Coronary artery (tissue), 2 donors: ENCODE data around the gene OXLD1.
A peak's percentile ranks its signal among the peaks of the same experiment; 100 is the strongest.

Experiments used
- DNase-seq: peaks from one replicate; pipeline ENCODE4 v3.0.0-alpha.2; 2017; ENCODE audit warnings: low spot score
- H3K27ac ChIP-seq, 2 donors: fragments of 200-600 bp; sonication (generic); one replicate each; pipeline ENCODE4 v1.5.1; 2016 to 2019
- H3K4me3 ChIP-seq: fragments of 200-600 bp; sonication (generic); 2 replicates; pipeline ENCODE4 v1.5.1; 2016; ENCODE audit warnings: mild to moderate bottlenecking, moderate library complexity
- TF ChIP-seq, protein P1 (sequence below): fragments of 200-600 bp; sonication (generic); IDR thresholded peaks from one replicate; pipeline ENCODE4 v1.5.1; 2019; ENCODE audit warnings: antibody characterized with exemption

OXLD1 gene

DNA sequence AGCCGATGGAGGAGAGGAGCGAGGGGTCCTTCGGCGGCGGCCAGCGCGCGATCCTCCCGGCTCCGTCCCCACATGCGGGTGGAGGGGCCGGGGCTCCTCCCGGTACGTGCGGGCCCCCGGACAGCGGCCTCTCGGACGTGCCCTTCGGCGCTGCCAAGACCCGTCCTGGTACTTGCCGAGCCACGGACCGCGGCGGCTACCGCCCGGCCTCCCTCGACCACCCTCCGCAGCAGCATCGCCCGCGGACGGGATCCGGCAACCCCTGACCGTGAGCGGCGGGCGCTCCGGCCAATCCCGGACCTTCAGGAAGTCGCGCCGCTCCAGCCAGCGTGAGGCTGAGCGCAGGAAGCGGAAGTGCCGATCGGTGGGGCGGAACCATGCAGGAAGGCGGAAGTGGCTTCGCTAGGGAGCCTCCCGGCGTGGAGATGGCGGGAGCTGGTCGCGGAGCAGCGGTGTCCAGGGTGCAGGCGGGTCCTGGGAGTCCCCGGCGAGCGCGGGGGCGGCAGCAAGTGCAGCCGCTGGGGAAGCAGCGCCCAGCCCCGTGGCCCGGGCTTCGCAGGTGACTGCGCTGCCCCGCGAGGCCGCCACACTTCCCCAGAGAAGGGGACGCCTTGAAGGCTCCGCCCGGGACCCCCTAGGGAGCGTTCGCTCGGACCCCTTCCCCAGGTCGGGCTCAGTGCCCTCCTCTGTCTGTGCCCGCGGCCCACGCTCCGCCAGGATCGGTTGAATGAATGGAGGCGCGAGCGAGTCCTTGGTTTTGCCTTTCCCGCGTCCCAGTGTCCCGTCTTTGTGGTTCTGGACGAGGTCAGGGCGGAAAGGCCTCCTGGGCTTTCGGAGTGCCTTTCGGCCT is at the start of gene OXLD1, which contains the start of gene CCDC137:
OXLD1 (minus strand) TSS at position 264 of the 850 bp plus-strand sequence; CDS start at position 236, 28 bp downstream.
CCDC137 (plus strand) TSS at position 396 of the 850 bp plus-strand sequence; CDS start at position 426, 30 bp downstream.
- DNase-seq = peak; percentile 95
- Histone ChIP-seq H3K4me3 (peak within 1 kb of the TSS; percentile 87), H3K27ac (peak within 1 kb of the TSS; percentile 61 to 84)
- TF ChIP-seq, protein P1, sequence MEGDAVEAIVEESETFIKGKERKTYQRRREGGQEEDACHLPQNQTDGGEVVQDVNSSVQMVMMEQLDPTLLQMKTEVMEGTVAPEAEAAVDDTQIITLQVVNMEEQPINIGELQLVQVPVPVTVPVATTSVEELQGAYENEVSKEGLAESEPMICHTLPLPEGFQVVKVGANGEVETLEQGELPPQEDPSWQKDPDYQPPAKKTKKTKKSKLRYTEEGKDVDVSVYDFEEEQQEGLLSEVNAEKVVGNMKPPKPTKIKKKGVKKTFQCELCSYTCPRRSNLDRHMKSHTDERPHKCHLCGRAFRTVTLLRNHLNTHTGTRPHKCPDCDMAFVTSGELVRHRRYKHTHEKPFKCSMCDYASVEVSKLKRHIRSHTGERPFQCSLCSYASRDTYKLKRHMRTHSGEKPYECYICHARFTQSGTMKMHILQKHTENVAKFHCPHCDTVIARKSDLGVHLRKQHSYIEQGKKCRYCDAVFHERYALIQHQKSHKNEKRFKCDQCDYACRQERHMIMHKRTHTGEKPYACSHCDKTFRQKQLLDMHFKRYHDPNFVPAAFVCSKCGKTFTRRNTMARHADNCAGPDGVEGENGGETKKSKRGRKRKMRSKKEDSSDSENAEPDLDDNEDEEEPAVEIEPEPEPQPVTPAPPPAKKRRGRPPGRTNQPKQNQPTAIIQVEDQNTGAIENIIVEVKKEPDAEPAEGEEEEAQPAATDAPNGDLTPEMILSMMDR = no peak

DNA sequence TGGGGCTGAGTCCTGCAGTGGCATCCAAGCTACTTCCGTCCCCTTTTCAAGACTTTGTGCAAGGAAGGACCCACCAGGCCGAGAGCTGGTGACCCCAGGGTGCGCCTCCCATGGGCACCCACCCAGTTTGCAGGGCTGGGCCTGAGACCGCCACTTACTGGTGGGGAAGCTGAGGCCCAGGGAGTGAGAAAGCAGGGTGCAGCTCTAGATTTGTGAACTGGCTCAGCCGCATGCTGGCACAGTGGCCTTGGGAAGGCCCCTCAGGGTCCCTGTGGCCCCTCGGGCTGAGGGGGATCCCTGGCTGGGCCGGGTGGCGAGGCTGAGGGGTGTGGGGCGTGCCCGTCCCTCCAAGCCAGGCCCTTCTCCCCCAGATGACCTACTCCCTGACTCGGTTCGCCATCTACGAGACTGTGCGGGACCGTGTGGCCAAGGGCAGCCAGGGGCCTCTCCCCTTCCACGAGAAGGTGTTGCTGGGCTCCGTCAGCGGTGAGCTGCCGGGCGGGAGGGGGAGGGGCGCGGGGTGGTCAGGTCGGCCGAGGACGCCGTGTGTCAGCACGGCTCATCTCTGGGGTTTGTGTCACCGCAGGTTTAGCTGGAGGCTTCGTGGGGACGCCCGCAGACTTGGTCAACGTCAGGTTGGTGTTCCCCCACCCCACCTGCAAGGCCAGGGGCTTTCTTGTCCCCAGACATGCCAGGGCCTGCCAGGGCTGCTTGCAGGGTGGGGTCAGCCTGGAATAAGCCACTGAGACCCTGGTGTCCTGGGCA is 48.9 kb upstream of the OXLD1 start:
- Histone ChIP-seq H3K27ac (no peak overlapping the region), H3K4me3 (no peak overlapping the region)
- TF ChIP-seq, protein P1 = no peak
- no peak for DNase-seq

DNA sequence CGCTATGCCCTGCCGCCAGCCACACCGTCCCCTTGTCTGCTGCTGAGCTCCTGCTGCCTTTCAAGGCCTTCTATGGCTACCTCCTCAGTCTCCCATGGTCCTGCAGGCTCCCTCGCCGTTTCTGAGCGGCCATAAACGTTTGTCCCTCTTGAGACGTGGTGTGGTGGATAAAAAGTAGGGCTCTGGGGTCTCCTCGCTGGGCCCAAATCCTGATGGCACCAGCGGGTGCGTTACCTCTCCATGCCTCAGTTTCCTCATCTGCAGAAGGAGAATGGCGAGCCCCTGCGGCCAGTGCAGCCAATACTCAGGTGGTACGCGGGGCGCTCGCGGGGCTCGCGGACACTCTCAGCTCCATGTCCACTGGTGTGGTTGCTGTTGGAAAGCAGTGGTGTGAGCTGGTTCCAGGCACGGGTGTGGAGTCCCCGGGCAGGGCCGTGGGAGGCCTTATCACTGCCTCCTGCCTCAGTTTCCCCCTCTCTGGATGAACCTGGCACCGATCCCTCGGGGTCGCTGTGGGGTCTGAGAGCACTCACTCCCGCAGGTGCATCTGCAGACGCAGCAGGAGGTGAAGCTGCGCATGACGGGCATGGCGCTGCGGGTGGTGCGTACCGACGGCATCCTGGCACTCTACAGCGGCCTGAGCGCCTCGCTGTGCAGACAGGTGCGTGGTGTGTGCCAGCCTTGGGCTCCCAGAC is 48.2 kb upstream of the OXLD1 start:
- no peak overlapping the region for H3K27ac ChIP-seq
- no peak for DNase-seq
- TF ChIP-seq, protein P1 = no peak
- no peak overlapping the region for H3K4me3 ChIP-seq

DNA sequence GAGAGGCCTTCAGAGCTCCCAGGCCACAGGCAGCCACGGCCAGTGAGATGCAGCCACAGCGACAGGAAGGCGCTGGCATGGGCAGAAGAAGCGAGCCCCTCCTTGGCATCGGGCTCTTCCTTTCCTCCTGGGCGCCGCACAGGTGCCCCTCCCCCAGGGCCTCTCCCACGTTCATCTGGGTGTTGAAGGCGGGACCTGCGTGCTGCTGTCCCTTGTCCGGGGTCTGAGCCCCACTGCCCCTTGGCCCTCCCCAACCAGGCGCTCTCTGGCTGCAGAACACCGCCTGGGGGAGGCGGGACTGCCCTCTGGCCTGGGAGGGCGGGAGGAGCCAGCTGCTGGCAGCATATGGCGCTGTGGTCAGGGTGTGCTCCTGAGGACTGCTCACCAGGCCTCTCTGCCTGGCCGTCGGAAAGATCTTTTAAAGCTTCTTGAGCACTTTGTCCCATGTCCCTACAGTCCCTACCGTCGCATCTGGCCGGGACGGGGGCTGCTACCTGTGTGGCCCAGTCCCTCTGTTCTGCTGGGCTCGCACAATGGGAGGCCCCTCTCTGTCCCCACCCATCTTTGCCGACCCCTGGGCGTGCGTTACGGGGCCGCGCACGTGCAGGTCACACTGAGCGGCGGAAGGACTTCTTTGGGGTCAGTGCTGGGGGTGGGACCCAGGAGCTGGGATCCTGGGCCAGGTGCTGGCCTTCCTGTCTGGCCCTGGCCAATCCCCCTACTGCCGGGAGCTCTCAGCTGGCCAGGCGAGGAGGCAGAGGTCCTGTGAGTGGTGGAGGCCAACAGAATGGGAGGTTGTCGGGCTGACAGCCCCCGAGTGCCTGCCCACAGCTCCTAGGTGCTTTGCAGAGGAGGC is 47.4 kb upstream of the OXLD1 start:
- Histone ChIP-seq H3K4me3 (peak overlapping the region; percentile 0), H3K27ac (no peak overlapping the region)
- no peak for DNase-seq
- TF ChIP-seq, protein P1 = no peak

DNA sequence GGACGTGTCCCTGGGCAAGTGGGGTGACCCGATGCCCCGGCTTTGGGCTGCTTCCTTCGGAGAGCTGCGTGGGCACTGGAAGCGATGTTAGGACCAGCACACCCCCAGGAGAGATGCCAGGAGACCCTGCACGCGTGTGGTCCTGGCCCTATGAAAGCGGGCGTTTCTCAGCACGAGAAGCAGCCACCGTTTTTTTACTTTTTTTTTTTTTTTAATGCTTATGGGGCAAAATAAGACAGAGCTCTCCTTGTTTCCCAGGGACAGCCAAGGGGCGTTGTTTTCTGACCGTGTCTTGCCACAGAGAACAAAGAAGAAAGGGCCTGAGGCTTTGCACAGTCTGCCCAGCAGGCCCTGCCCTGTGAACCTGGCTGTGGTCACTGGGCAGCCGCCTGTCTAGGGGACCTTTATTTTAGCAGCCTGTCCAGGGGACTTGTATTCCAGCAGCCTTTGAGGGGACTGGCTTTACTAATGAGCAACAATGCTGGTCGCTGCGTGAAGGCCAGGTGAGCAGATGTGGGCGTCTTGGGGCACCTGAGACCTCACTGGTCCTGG is 46.7 kb upstream of the OXLD1 start:
- Histone ChIP-seq H3K27ac (peak overlapping the region in 1 of 2 donors; percentile 65), H3K4me3 (peak overlapping the region; percentile 81)
- DNase-seq = no peak
- TF ChIP-seq, protein P1 = no peak
